Esophagus muscularis mucosa (tissue), 4 donors: ENCODE data around the gene MYO1D.

Experiments
- CTCF ChIP-seq, 3 experiments: fragments of 200-600 bp in 2 of 3; fragments of 450-650 bp in 1 of 3; sonication (generic) in 2 of 3; IDR thresholded peaks; one replicate each; pipeline ENCODE4 v1.5.1; 2017 to 2019; ENCODE audit warnings: antibody characterized with exemption in 3 of 3, mild to moderate bottlenecking in 2 of 3, moderate library complexity in 1 of 3
- EP300 ChIP-seq: sonication (generic); formaldehyde crosslinking; IDR thresholded peaks from one replicate; pipeline ENCODE4 v1.6.1; 2017; ENCODE audit warnings: antibody characterized with exemption
- POLR2A ChIP-seq: fragments of 450-650 bp; IDR thresholded peaks from one replicate; pipeline ENCODE4 v1.6.1; 2017; ENCODE audit warnings: antibody characterized with exemption, moderate library complexity, mild to moderate bottlenecking, low read depth
- POLR2AphosphoS5 ChIP-seq, 2 donors: sonication (generic); formaldehyde crosslinking; IDR thresholded peaks; one replicate each; pipeline ENCODE4 v1.6.1; 2017; ENCODE audit warnings: antibody characterized with exemption in 2 of 2

GRCh38 chr17:32588135-32588534 is 288.8 kb downstream of the MYO1D start:
- no peak for TF ChIP-seq POLR2A
- no peak for TF ChIP-seq CTCF (IDR thresholded peaks at IDR 0.05)
- TF ChIP-seq POLR2AphosphoS5 (IDR thresholded peaks at IDR 0.05): no peak
- TF ChIP-seq EP300: no peak
